NK-92 (cell line): ENCODE data around the gene CEP152.
"Not testable (repeated sequence)": the region's sequence is repeated elsewhere in the genome, so short reads cannot be mapped to it uniquely, and the experiment has no call there.

ENCODE experiments used
- DNase-seq: peaks from one replicate; lab custom pipeline; 2025; ENCODE audit not compliant: unreplicated experiment; lab: John Stamatoyannopoulos, UW

The CEP152 gene, protein sequence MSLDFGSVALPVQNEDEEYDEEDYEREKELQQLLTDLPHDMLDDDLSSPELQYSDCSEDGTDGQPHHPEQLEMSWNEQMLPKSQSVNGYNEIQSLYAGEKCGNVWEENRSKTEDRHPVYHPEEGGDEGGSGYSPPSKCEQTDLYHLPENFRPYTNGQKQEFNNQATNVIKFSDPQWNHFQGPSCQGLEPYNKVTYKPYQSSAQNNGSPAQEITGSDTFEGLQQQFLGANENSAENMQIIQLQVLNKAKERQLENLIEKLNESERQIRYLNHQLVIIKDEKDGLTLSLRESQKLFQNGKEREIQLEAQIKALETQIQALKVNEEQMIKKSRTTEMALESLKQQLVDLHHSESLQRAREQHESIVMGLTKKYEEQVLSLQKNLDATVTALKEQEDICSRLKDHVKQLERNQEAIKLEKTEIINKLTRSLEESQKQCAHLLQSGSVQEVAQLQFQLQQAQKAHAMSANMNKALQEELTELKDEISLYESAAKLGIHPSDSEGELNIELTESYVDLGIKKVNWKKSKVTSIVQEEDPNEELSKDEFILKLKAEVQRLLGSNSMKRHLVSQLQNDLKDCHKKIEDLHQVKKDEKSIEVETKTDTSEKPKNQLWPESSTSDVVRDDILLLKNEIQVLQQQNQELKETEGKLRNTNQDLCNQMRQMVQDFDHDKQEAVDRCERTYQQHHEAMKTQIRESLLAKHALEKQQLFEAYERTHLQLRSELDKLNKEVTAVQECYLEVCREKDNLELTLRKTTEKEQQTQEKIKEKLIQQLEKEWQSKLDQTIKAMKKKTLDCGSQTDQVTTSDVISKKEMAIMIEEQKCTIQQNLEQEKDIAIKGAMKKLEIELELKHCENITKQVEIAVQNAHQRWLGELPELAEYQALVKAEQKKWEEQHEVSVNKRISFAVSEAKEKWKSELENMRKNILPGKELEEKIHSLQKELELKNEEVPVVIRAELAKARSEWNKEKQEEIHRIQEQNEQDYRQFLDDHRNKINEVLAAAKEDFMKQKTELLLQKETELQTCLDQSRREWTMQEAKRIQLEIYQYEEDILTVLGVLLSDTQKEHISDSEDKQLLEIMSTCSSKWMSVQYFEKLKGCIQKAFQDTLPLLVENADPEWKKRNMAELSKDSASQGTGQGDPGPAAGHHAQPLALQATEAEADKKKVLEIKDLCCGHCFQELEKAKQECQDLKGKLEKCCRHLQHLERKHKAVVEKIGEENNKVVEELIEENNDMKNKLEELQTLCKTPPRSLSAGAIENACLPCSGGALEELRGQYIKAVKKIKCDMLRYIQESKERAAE (N-terminal part only)

GRCh38 chr15:48810414-48811324 lies at the start of gene CEP152:
TSS of gene CEP152 (minus strand) at chr15:48811069. CDS start at chr15:48805649, 5,420 bp downstream.
- DNase-seq = peak; percentile 94

GRCh38 chr15:48859426-48859825 lies 48.6 kb upstream of the CEP152 start:
- DNase-seq = no peak

DNA sequence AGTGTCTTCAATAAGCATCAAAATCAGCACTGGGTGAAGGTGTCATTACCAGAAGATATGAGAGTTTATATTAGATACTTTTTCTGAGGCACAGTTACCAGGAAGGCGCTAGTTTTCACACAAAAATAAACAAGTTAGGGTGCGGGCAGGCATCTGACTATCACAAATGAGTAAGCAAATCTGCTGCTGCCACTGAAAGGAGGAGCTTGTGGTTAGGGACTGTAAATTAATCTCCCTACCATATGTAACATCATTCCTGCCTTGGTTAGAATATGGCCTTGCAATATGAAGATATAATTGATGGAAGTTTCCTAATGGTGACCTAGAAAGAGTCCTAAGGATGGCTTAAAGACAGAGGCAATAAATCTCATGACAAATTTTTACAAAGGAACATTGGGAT lies 47.5 kb upstream of the CEP152 start:
- DNase-seq = no peak

GRCh38 chr15:48856942-48857341 lies 46.1 kb upstream of the CEP152 start:
- no peak for DNase-seq

DNA sequence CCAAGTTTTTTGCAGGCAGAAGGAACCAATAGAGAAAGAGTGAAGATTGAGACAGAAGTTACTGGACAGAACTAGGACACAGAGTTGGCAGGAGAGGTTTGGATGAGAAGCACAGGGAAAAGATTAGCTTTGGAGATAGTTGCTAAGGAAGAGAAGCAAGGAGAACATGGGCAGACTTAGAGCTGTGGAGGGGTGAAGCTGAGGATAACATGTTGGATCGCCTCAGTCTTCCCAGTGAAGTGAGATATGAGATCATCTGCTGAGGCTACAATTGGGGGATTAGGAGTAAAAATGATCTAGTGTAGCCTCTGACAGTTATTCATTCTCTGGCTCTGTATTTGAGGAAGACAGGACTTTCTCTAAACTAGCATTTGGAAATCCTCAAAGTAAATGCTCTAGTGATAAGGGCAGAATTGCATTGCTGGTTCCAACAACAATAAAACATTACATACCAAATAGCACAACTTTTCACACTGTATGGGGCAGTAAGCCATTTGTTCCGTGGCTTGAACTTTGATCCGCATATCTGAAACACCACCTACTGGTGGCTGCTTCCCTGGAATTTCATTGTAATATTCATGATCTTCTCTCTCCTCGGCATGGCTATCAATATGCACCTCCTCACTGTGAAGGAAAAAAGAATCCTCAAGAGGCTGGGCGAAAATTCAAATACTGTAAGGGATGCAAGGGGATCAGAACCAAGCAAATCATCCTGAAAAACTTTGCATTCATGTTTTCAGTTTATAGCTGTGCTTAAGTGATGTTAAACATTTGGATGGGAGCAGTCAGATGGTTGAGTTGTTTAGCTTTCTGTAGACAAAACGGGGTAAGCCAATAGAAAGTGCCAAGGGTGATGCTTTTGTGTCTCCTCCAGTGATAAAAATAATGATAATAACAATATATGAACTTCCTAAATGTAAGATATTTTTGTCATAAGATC lies 44.9 kb upstream of the CEP152 start:
- no peak for DNase-seq

GRCh38 chr15:48854434-48854833 lies 43.6 kb upstream of the CEP152 start:
- DNase-seq = not testable (repeated sequence)

DNA sequence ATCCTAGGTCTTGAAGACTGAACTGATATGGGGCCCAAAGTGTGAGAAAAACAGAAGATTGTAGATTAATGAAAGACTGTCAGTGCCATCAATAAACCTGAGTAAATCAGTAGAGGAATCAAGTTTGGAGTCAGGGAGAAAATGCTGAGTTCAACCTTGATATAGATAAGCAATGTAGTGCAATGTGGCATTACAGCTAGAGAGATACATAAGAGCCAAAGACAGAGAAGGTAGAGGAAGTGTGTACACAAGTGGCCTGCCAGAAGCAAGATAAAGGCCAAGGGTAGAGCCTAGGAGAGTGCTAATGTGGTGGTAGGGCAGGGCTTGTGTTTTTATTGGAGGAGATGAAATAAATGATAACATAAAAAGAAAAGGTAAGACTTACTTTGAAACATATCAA lies 41.1 kb upstream of the CEP152 start:
- DNase-seq = no peak

DNA sequence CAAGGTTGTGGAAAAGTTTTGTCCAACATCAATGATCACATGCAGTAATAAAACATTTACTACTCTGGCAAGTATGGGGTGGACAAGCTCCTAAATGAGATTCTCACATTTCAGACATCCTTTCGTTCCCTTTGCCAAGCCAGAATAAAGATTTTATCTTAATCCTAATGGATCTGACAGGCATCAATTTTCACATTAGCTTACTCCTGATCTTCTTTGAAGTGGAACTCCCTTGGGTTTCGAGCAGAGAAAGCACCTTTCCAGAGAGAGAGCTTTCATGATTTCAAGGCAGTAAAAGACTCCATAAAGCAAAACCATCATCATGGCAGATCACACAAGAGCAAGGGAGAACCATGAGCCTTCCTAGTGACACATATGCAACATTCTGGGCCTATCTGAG lies 39.8 kb upstream of the CEP152 start:
- no peak for DNase-seq

- DNase-seq = no peak
These were observed 34.3 kb upstream of the CEP152 start for GRCh38 chr15:48845123-48845522.

DNA sequence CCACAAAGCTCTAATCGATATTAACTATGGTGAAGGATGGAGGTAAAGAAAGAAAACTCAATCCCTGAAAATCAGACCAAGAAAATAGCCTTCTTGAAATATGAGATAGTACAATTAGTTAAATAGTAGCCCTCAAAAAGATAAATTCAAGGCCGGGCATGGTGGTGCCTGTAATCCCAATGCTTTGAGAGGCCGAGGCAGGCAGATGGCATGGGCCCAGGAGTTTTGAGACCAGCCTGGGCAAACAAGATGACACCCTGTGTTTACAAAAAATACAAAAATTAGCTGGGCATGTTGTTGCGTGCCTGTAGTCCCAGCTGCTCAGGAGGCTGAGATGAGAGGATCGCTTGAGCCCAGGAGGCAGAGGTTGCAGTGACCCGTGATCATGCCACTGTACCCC lies 31.6 kb upstream of the CEP152 start:
- no peak for DNase-seq

DNA sequence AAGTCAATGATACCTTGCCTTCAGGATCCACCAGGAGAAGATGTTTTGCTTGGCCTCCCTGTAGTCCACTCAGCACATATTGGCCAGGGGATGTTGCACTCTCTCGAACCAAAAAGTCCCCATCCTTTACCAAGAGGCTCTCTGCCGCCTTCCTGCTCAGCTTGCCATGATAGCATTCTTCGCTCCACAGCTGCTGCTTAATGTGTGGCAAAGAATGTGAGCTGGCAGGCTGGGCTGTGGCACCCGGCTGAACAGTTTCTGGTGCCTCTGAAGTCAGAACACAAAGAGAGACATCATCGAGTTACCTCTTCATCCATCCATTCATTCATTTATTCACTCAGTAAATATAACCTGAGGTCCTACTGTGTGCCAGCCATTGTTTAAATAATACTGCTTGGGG lies 23.9 kb upstream of the CEP152 start:
- DNase-seq = no peak

GRCh38 chr15:48833526-48834239 lies 22.8 kb upstream of the CEP152 start:
- no peak for DNase-seq

- no peak for DNase-seq
These were observed 21.8 kb upstream of the CEP152 start for GRCh38 chr15:48832648-48833047.

GRCh38 chr15:48828906-48829305 lies 18.0 kb upstream of the CEP152 start:
- no peak for DNase-seq

DNA sequence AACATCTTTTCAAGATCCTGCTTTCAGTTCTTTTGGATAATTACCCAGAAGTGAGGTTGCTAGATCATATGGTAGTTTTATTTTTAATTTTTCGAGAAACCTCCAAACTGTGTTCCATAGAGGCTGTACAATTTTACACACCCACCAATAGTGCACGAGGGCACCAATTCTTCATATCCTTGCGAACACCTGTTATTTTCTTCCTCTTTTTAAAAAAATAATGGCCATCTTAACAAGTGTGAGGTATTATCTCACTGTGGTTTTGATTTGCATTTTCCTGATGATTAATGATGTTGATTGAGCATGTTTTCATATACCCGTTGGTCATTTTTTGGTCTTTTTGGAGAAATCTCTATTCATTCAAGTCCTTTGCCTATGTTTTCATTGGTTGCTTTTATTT lies 17.6 kb upstream of the CEP152 start:
- DNase-seq = no peak

DNA sequence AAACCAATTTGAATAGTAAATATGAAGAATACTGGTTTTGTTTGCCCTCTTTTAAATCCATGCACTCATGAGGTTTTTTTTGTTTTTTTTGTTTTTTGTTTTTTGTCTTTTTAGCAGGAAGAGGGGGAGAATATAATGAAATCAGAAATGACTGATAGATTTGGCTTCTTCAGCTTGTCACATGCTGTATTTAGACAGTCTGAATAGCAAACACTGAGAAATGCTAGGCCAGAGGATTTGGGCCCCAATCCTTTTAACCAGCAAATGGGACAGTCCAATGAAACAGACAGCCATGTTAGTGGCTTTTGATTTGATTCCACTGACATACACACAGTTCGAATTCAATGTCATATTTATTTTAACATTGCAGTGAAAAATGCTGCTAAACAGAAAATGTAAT lies 14.2 kb upstream of the CEP152 start:
- no peak for DNase-seq

DNA sequence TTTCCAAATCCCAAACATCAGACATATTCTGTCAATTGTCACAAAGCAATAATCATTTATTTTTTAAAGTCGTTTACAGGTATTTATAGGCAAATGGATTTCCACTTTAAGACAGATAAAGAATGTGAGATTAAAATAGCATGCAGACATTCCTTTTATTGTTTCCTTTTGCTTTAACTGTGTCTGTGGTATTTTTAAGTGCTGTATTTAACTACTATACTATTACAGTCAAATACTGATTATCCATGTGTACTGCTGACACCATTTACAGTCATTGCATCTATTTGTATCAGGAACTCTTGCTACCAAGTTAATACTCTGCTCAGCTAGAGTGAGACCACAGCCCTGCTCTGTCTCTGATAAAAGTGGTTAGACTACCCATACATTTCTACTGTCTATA lies 12.8 kb upstream of the CEP152 start:
- no peak for DNase-seq

DNA sequence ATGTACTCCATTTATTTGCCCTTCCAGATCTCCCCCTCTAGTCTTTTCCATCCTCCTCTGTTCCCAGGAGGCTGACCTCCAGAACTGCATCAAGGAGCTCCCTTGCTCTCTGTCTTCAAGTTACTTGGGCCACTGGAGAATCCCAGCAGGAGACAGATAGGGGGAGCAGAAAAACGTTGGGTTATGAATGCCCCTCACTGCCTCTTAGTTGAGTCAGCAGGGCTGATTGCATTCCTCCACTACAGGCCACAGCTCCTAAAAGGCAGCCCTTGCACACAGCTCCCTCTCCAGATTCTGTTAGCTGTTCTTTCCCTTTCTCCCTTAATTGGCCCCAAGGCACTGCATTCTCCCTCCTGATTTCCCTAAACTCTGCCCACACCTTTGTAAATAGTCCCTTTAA lies 12.4 kb upstream of the CEP152 start:
- no peak for DNase-seq

- no peak for DNase-seq
These were observed 3.4 kb upstream of the CEP152 start for GRCh38 chr15:48814286-48814685.
